ENCODE data around the gene PODXL2.

The PODXL2 gene

GRCh38 chr3:127720985-127721935, 92.3 kb downstream of the PODXL2 start:
- DNase-seq (ENCODE audit: low read depth, low spot score): no peak

- no peak for DNase-seq (ENCODE audit: low read depth, low spot score)
Measured at GRCh38 chr3:127722091-127722784, 93.3 kb downstream of the PODXL2 start.

Data from astrocyte of the hippocampus (primary cell).